AG09309 (cell line): ENCODE results near the gene SDR9C7.

Experiments
- DNase-seq: peaks from one replicate; pipeline ENCODE4 v3.0.0-alpha.2; 2010; ENCODE audit warnings: low read depth
- H3K4me3 ChIP-seq: 2 replicates; pipeline ENCODE4 v1.5.1; 2011; ENCODE audit warnings: mild to moderate bottlenecking, low read depth, low read length, moderate library complexity; ENCODE audit not compliant: control insufficient read depth
- CTCF ChIP-seq: IDR thresholded peaks from 2 replicates; pipeline ENCODE4 v1.5.1; 2011; ENCODE audit warnings: mild to moderate bottlenecking, low read depth, low read length, inconsistent platforms; ENCODE audit not compliant: insufficient read depth, control insufficient read depth; ENCODE audit errors: missing control alignments

The SDR9C7 gene

DNA sequence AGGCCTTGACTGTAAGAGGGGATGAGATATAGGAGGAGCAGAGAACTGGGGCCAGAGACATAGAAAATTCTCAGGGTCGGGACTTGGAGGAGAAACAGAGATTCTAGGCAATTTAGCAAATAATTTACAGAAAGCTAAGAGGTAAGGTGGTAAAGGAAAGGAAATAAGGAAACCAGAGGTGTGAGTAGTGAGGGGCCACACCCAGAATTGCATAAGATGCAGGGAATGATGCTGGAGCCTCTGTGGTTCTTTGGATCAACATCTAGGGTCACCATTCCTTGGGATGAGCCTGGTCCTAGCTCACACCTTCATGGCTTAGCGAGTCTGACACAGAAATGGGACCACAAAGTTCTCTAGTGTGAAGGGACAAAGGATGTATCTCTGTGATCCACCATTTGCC lies 949 bp upstream of the SDR9C7 start:
- no peak overlapping the region for H3K4me3 ChIP-seq
- TF ChIP-seq CTCF: no peak
- no peak for DNase-seq

- H3K4me3 ChIP-seq: no peak overlapping the region
- no peak for DNase-seq
- no peak for TF ChIP-seq CTCF
Observed at GRCh38 chr12:56932867-56933266, 1.3 kb downstream of the SDR9C7 start.

DNA sequence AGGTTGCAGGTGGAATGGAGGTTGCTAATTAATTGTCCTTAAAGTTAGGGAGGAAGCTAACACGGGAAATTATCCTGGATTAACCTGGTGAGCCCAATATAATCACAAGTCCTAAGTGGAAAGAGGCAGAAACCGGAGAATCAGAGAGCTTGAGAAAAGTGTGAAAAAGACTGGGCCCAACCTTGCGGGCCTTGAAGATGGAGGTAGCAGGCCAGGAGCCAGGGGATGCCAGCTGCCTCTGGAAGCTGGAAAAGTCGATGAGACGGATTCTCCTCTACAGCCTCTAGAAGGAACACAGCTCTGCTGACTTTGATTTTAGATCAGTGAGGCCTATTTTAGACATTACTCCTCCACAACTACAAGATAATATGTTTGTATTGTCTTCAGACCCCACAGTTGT lies 2.1 kb downstream of the SDR9C7 start:
- TF ChIP-seq CTCF: no peak
- DNase-seq: no peak
- no peak overlapping the region for H3K4me3 ChIP-seq

DNA sequence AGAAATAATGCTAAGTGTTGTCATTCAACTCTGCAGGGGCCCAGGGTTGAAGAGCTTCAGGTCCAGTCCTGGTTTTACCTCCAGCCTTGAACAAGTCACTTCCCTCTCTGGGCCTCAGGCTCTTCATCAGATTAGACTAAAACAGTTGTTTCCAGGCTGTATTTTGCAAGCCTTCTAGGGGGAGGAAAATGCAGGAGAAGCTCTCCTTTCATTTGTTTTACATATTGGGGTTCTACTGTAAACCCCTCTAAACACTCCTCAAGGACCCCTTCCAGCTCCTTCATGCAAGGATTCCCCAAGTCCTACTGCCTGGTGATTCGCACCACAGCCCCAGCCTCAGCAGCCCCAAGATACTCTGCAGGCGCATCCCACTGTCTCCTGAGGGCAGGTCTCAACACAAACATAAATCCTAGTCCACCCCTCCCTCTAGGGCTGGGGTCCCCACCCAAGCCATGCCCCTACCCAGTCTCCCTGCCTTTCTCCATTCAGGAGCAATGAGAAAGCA lies 2.7 kb downstream of the SDR9C7 start:
- no peak overlapping the region for H3K4me3 ChIP-seq
- TF ChIP-seq CTCF: no peak
- DNase-seq: peak; percentile 33

DNA sequence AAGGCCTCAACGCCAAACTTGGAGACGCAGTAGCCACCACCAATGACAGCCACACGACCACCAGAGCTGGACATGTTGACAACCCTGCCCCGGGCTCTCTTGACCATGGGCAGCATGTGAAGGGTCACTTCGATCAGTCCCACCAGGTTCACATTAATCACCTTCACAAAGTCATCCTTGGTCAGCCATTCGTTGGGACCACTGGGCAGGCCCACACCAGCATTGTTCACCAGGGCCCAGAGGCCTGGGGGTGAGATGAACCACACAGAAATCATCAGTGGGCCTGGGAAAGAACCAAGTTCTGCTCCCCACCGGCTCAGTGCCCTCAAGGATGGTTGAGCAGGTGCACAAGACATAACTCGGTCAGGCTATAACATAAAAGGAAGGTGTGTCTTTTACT lies 4.0 kb downstream of the SDR9C7 start:
- no peak for DNase-seq
- no peak overlapping the region for H3K4me3 ChIP-seq
- TF ChIP-seq CTCF: no peak

- DNase-seq: no peak
- no peak overlapping the region for H3K4me3 ChIP-seq
- no peak for TF ChIP-seq CTCF
Observed at GRCh38 chr12:56929780-56930179, 4.4 kb downstream of the SDR9C7 start.

- no peak for DNase-seq
- no peak for TF ChIP-seq CTCF
- H3K4me3 ChIP-seq: no peak overlapping the region
Observed at GRCh38 chr12:56928262-56928661, 5.9 kb downstream of the SDR9C7 start.
